ENCODE measurements around the gene SYNJ1. TPM values are rescaled to one million over a fixed set of nuclear protein-coding genes. Genes with fewer than 3 reads are reported as not detected.
A peak's percentile ranks its signal among the peaks of the same experiment; 100 is the strongest.

SYNJ1 gene
- total RNA-seq, 1 experiment from 2014 or later, result 1.1 TPM

- peaks cover 44% of the 10 kb centered on the region for H3K36me3 ChIP-seq
- no peak for DNase-seq
- no peaks in the 10 kb centered on the region for H3K27me3 ChIP-seq
- no peaks in the 10 kb centered on the region for H3K9me3 ChIP-seq
- no peak overlapping the region for H3K4me3 ChIP-seq
Measured at GRCh38 chr21:32608851-32609250, 119.0 kb downstream of the SYNJ1 start.

GRCh38 chr21:32605469-32605868 is 122.3 kb downstream of the SYNJ1 start:
- Histone ChIP-seq H3K4me3 (no peak overlapping the region), H3K27me3 (no peaks in the 10 kb centered on the region), H3K36me3 (peaks cover 53% of the 10 kb centered on the region), H3K9me3 (no peaks in the 10 kb centered on the region)
- no peak for DNase-seq

- Histone ChIP-seq H3K27me3 (no peaks in the 10 kb centered on the region), H3K4me3 (no peak overlapping the region), H3K36me3 (peaks cover 54% of the 10 kb centered on the region), H3K9me3 (no peaks in the 10 kb centered on the region)
- DNase-seq, result no peak
Measured at GRCh38 chr21:32604464-32604863, 123.3 kb downstream of the SYNJ1 start.

- no peak overlapping the region for H3K4me3 ChIP-seq
- peaks cover 45% of the 10 kb centered on the region for H3K36me3 ChIP-seq
- H3K9me3 ChIP-seq, result no peaks in the 10 kb centered on the region
- no peaks in the 10 kb centered on the region for H3K27me3 ChIP-seq
- no peak for DNase-seq
Measured at GRCh38 chr21:32603131-32603530, 124.7 kb downstream of the SYNJ1 start.

- H3K9me3 ChIP-seq, result no peaks in the 10 kb centered on the region
- DNase-seq, result no peak
- H3K4me3 ChIP-seq, result no peak overlapping the region
- H3K36me3 ChIP-seq, result peaks cover 48% of the 10 kb centered on the region
- H3K27me3 ChIP-seq, result no peaks in the 10 kb centered on the region
Measured at GRCh38 chr21:32602099-32602498, 125.7 kb downstream of the SYNJ1 start.

- H3K36me3 ChIP-seq, result peaks cover 30% of the 10 kb centered on the region
- no peak overlapping the region for H3K4me3 ChIP-seq
- H3K9me3 ChIP-seq, result no peaks in the 10 kb centered on the region
- no peaks in the 10 kb centered on the region for H3K27me3 ChIP-seq
- no peak for DNase-seq
Measured at GRCh38 chr21:32599526-32599925, 128.3 kb downstream of the SYNJ1 start.

GRCh38 chr21:32599091-32599490 is 128.7 kb downstream of the SYNJ1 start:
- no peak overlapping the region for H3K4me3 ChIP-seq
- DNase-seq, result no peak
- no peaks in the 10 kb centered on the region for H3K9me3 ChIP-seq
- peaks cover 26% of the 10 kb centered on the region for H3K36me3 ChIP-seq
- H3K27me3 ChIP-seq, result no peaks in the 10 kb centered on the region

- Histone ChIP-seq H3K36me3 (peaks cover 20% of the 10 kb centered on the region), H3K4me3 (no peak overlapping the region), H3K27me3 (no peaks in the 10 kb centered on the region), H3K9me3 (no peaks in the 10 kb centered on the region)
- peak; percentile 70 for DNase-seq
Measured at GRCh38 chr21:32597205-32597604, 130.6 kb downstream of the SYNJ1 start.

- Histone ChIP-seq H3K36me3 (peaks cover 16% of the 10 kb centered on the region), H3K27me3 (no peaks in the 10 kb centered on the region), H3K9me3 (no peaks in the 10 kb centered on the region), H3K4me3 (no peak overlapping the region)
- no peak for DNase-seq
Measured at GRCh38 chr21:32595431-32595830, 132.4 kb downstream of the SYNJ1 start.

- H3K36me3 ChIP-seq, result peaks cover 7% of the 10 kb centered on the region
- H3K4me3 ChIP-seq, result no peak overlapping the region
- H3K27me3 ChIP-seq, result no peaks in the 10 kb centered on the region
- no peak for DNase-seq
- no peaks in the 10 kb centered on the region for H3K9me3 ChIP-seq
Measured at GRCh38 chr21:32593690-32594089, 134.1 kb downstream of the SYNJ1 start.

GRCh38 chr21:32592929-32593502 is 134.8 kb downstream of the SYNJ1 start:
- H3K4me3 ChIP-seq, result no peak overlapping the region
- H3K36me3 ChIP-seq, result peaks cover 6% of the 10 kb centered on the region
- no peaks in the 10 kb centered on the region for H3K27me3 ChIP-seq
- no peak for DNase-seq
- no peaks in the 10 kb centered on the region for H3K9me3 ChIP-seq

GRCh38 chr21:32590130-32590529 is 137.7 kb downstream of the SYNJ1 start:
- Histone ChIP-seq H3K9me3 (no peaks in the 10 kb centered on the region), H3K4me3 (no peak overlapping the region), H3K27me3 (no peaks in the 10 kb centered on the region), H3K36me3 (no peaks in the 10 kb centered on the region)
- no peak for DNase-seq

GRCh38 chr21:32587651-32588050 is 140.2 kb downstream of the SYNJ1 start:
- no peaks in the 10 kb centered on the region for H3K9me3 ChIP-seq
- no peak for DNase-seq
- no peaks in the 10 kb centered on the region for H3K36me3 ChIP-seq
- H3K27me3 ChIP-seq, result no peaks in the 10 kb centered on the region
- H3K4me3 ChIP-seq, result no peak overlapping the region

- no peak for DNase-seq
- no peaks in the 10 kb centered on the region for H3K9me3 ChIP-seq
- H3K4me3 ChIP-seq, result no peak overlapping the region
- no peaks in the 10 kb centered on the region for H3K27me3 ChIP-seq
- H3K36me3 ChIP-seq, result no peaks in the 10 kb centered on the region
Measured at GRCh38 chr21:32587120-32587519, 140.7 kb downstream of the SYNJ1 start.

- Histone ChIP-seq H3K4me3 (no peak overlapping the region), H3K36me3 (no peaks in the 10 kb centered on the region), H3K9me3 (no peaks in the 10 kb centered on the region), H3K27me3 (no peaks in the 10 kb centered on the region)
- no peak for DNase-seq
Measured at GRCh38 chr21:32585970-32586369, 141.8 kb downstream of the SYNJ1 start.

GRCh38 chr21:32585042-32585710 is 142.6 kb downstream of the SYNJ1 start, which contains the start of gene TCP10L:
Gene TCP10L (minus strand): TSS chr21:32585523. CDS start chr21:32584304, 1,219 bp downstream.
- DNase-seq, result no peak
- Histone ChIP-seq H3K9me3 (no peaks in the 10 kb centered on the region), H3K4me3 (no peak within 1 kb of the TSS), H3K36me3 (no peaks in the 10 kb centered on the region), H3K27me3 (no peaks in the 10 kb centered on the region)

GRCh38 chr21:32584472-32584871 is 143.3 kb downstream of the SYNJ1 start:
- H3K4me3 ChIP-seq, result no peak overlapping the region
- H3K27me3 ChIP-seq, result no peaks in the 10 kb centered on the region
- H3K9me3 ChIP-seq, result no peaks in the 10 kb centered on the region
- no peak for DNase-seq
- H3K36me3 ChIP-seq, result no peaks in the 10 kb centered on the region

- H3K27me3 ChIP-seq, result no peaks in the 10 kb centered on the region
- DNase-seq, result no peak
- H3K9me3 ChIP-seq, result no peaks in the 10 kb centered on the region
- H3K4me3 ChIP-seq, result no peak overlapping the region
- H3K36me3 ChIP-seq, result no peaks in the 10 kb centered on the region
Measured at GRCh38 chr21:32581732-32582131, 146.1 kb downstream of the SYNJ1 start.

Data from MG63 (cell line).